ENCODE measurements around the gene KIF21A.

The KIF21A gene

DNA sequence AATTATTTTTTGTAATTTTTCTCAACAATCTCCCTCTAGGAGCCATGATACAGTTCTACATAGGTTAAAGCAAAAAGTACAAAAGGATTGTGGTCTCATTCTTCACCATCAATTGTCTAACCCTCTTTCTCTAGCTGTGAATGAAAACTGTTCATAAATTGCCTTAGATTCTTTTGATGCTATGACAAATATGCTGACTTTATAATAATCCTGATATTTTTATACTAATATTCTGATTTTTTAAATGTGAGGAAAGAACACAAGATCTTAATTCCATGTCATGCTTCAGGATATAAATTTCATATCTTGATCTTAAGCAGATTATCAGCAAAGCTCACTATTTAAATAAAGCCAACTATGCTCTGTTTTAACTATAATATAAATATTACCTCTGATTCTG lies 75.4 kb downstream of the KIF21A start:
- peaks cover 7% of the 10 kb centered on the region for H3K4me1 ChIP-seq
- H3K9me3 ChIP-seq = no peaks in the 10 kb centered on the region
- DNase-seq = no peak
- TF ChIP-seq, protein P1, sequence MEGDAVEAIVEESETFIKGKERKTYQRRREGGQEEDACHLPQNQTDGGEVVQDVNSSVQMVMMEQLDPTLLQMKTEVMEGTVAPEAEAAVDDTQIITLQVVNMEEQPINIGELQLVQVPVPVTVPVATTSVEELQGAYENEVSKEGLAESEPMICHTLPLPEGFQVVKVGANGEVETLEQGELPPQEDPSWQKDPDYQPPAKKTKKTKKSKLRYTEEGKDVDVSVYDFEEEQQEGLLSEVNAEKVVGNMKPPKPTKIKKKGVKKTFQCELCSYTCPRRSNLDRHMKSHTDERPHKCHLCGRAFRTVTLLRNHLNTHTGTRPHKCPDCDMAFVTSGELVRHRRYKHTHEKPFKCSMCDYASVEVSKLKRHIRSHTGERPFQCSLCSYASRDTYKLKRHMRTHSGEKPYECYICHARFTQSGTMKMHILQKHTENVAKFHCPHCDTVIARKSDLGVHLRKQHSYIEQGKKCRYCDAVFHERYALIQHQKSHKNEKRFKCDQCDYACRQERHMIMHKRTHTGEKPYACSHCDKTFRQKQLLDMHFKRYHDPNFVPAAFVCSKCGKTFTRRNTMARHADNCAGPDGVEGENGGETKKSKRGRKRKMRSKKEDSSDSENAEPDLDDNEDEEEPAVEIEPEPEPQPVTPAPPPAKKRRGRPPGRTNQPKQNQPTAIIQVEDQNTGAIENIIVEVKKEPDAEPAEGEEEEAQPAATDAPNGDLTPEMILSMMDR (IDR thresholded peaks at IDR 0.05; ENCODE audit: low read depth, low read length) = no peak
- no peaks in the 10 kb centered on the region for H3K27me3 ChIP-seq
- H3K4me3 ChIP-seq (ENCODE audit: low read depth, low read length) = no peak overlapping the region
- peaks cover 85% of the 10 kb centered on the region for H3K36me3 ChIP-seq

DNA sequence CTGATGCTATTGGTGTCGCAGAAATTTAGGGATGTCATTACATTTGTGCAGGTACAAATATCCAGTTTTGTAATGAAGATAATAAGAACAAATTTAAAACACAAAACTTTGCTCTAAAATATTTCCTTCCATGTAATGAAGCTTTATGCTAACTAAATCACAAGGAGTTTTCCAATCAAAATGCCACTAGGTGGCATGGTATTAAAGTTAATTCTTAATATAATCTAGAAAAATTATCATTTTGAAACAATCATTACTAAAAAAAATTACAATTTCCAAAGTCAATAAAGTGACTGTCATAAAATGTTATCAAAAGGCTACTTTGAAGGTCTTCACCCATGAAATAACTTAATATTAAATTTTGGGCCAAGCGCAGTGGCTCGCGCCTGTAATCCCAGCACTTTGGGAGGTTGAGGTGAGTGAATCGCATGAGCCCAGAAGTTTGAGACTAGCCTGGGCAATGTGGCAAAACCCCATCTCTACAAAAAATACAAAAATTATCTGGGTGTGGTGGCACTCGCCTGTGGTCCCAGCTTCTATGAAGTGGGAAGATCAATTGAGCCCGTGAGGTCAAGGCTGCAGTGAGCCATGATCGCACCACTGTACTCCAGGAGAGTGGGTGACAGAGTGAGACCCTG lies 77.4 kb downstream of the KIF21A start:
- peaks cover 97% of the 10 kb centered on the region for H3K36me3 ChIP-seq
- H3K9me3 ChIP-seq = no peaks in the 10 kb centered on the region
- H3K27me3 ChIP-seq = no peaks in the 10 kb centered on the region
- H3K4me3 ChIP-seq (ENCODE audit: low read depth, low read length) = no peak overlapping the region
- DNase-seq = no peak
- H3K4me1 ChIP-seq = peaks cover 3% of the 10 kb centered on the region; the same call in 1 of the 2 replicates
- TF ChIP-seq, protein P1 (IDR thresholded peaks at IDR 0.05; ENCODE audit: low read depth, low read length) = no peak

DNA sequence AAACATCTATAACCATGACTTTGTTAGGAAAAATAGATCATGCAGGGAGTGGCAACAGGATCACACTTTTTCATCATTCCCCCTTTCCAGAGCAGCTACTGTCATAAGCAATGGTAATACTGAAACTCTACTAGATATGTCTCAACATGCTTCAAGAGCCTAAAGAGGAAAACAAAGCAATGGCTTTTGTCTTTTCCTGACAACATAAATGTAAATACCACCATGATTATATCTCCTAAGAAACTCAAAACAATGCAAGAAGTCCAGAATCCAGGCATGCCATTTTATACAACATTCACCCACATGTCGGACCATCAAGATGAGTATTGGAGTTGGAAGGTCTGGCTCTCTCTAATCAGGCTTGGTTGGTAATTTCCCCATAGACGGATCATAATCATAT lies 78.7 kb downstream of the KIF21A start:
- TF ChIP-seq, protein P1 (IDR thresholded peaks at IDR 0.05; ENCODE audit: low read depth, low read length) = no peak
- DNase-seq = no peak
- no peak overlapping the region for H3K4me3 ChIP-seq (ENCODE audit: low read depth, low read length)
- peaks cover 96% of the 10 kb centered on the region for H3K36me3 ChIP-seq
- no peaks in the 10 kb centered on the region for H3K27me3 ChIP-seq
- H3K9me3 ChIP-seq = no peaks in the 10 kb centered on the region
- peaks cover 3% of the 10 kb centered on the region; the same call in 1 of the 2 replicates for H3K4me1 ChIP-seq

DNA sequence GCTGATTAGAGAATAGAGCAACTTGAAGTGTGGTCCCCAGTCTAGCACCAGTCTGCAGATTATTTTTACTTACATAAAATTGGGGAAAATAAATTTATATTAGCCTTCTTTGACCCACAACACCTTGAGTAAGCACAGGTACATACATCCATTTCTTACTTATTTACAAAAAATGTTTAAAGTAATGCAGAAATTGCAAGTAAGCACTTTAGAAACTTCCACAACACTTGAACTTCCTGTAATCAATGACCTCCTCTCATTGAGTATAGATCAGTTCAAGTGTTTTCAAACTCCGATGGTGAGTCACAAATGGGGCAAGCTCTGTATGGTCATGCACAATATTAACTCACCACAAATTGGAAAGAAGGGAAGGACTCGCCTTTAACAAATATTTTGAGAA lies 83.3 kb downstream of the KIF21A start:
- peaks cover 91% of the 10 kb centered on the region for H3K36me3 ChIP-seq
- H3K4me3 ChIP-seq (ENCODE audit: low read depth, low read length) = no peak overlapping the region
- peaks cover 3% of the 10 kb centered on the region for H3K4me1 ChIP-seq
- H3K27me3 ChIP-seq = no peaks in the 10 kb centered on the region
- no peak for DNase-seq
- TF ChIP-seq, protein P1 (IDR thresholded peaks at IDR 0.05; ENCODE audit: low read depth, low read length) = no peak
- no peaks in the 10 kb centered on the region for H3K9me3 ChIP-seq

DNA sequence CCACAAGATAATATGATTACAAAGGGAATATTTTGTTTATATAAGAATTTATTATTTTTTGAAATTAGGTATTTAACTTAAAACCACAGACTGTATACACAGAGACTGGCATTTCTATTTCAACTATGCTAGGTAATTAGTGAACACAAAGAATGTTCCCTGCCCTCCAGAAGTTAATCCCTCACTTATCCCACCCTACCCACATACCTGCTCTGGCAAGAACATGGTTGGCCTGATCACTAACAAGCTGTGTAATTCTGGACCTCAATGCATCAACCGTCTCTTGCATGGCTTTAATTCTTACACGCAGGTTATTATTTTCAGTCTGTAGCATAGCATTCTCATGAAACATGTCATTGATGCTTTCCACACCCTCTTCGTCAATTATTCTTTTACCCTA lies 85.9 kb downstream of the KIF21A start:
- no peak for DNase-seq
- TF ChIP-seq, protein P1 (IDR thresholded peaks at IDR 0.05; ENCODE audit: low read depth, low read length) = no peak
- H3K4me1 ChIP-seq = peaks cover 14% of the 10 kb centered on the region
- H3K9me3 ChIP-seq = no peaks in the 10 kb centered on the region
- peaks cover 87% of the 10 kb centered on the region for H3K36me3 ChIP-seq
- no peaks in the 10 kb centered on the region for H3K27me3 ChIP-seq
- H3K4me3 ChIP-seq (ENCODE audit: low read depth, low read length) = no peak overlapping the region

DNA sequence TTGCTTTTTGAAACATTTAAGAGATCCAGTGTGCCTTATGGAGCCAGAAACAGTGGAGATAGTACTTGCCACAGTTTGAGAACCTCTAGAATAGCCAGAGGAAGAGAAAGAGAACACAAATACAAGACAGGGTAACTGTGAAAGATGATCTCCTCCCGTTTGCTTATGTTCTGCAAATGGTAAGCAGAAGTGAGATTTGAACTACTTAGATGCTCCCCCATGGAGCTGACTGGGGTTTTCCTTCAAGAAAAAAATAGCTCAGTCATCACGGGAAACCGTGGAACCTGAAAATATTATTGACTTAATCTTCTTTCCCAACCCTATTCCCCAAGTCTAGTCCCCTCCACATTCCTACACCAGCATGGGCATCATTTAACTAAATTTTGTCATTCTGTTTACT lies 87.1 kb downstream of the KIF21A start:
- Histone ChIP-seq H3K4me1 (peaks cover 24% of the 10 kb centered on the region), H3K4me3 (ENCODE audit: low read depth, low read length) (no peak overlapping the region), H3K36me3 (peaks cover 87% of the 10 kb centered on the region), H3K9me3 (no peaks in the 10 kb centered on the region), H3K27me3 (no peaks in the 10 kb centered on the region)
- TF ChIP-seq, protein P1 (IDR thresholded peaks at IDR 0.05; ENCODE audit: low read depth, low read length) = no peak
- no peak for DNase-seq
